ENCODE measurements around the gene LRMDA. TPM values are rescaled to one million over a fixed set of nuclear protein-coding genes. Genes with fewer than 3 reads are reported as not detected.

The LRMDA gene
- polyA plus RNA-seq, 1 donor (not counting 4 experiments of a cell fraction or from before 2014, with no cell fraction given), result not detected

GRCh38 chr10:75649466-75649865 is 218.0 kb downstream of the LRMDA start:
- H3K9me1 ChIP-seq (ENCODE audit: control insufficient read depth, extremely low read depth, insufficient read depth, low read length), result no peaks in the 10 kb centered on the region
- H3K4me3 ChIP-seq (ENCODE audit: control insufficient read depth in 2 of 3, extremely low read depth in 1 of 3, insufficient read depth in 2 of 3, low read depth in 1 of 3, low read length in 3 of 3), result no peak overlapping the region
- TF ChIP-seq, protein P1, sequence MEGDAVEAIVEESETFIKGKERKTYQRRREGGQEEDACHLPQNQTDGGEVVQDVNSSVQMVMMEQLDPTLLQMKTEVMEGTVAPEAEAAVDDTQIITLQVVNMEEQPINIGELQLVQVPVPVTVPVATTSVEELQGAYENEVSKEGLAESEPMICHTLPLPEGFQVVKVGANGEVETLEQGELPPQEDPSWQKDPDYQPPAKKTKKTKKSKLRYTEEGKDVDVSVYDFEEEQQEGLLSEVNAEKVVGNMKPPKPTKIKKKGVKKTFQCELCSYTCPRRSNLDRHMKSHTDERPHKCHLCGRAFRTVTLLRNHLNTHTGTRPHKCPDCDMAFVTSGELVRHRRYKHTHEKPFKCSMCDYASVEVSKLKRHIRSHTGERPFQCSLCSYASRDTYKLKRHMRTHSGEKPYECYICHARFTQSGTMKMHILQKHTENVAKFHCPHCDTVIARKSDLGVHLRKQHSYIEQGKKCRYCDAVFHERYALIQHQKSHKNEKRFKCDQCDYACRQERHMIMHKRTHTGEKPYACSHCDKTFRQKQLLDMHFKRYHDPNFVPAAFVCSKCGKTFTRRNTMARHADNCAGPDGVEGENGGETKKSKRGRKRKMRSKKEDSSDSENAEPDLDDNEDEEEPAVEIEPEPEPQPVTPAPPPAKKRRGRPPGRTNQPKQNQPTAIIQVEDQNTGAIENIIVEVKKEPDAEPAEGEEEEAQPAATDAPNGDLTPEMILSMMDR (optimal IDR thresholded peaks at IDR 0.05 in 1 of 3, IDR thresholded peaks at IDR 0.05 in 1 of 3, conservative IDR thresholded peaks at IDR 0.05 in 1 of 3; ENCODE audit: extremely low read depth in 1 of 3, insufficient read depth in 2 of 3, low read length in 3 of 3), result no peak
- no peak for TF ChIP-seq EZH2 (IDR thresholded peaks at IDR 0.05; ENCODE audit: low read length)
- H3K4me1 ChIP-seq (ENCODE audit: control insufficient read depth, extremely low read depth, insufficient read depth, low read length), result no peaks in the 10 kb centered on the region
- no peak overlapping the region for H3K27ac ChIP-seq (ENCODE audit: control insufficient read depth, insufficient read depth, low read length)
- no peak overlapping the region for H2AFZ ChIP-seq (ENCODE audit: control insufficient read depth, low read length)
- no peaks in the 10 kb centered on the region for H3K9me3 ChIP-seq (ENCODE audit: control insufficient read depth, low read depth, low read length)
- H3K36me3 ChIP-seq (ENCODE audit: control insufficient read depth in 2 of 2, extremely low read depth in 1 of 2, insufficient read depth in 2 of 2, low read length in 2 of 2), result no peaks in the 10 kb centered on the region
- no peaks in the 10 kb centered on the region for H4K20me1 ChIP-seq (ENCODE audit: control insufficient read depth, extremely low read depth, insufficient read depth, low read length)
- H3K4me2 ChIP-seq (ENCODE audit: control insufficient read depth, extremely low read depth, insufficient read depth, low read depth, low read length), result no peak overlapping the region
- DNase-seq (ENCODE audit: low read depth, low spot score) (no peak), FAIRE-seq (no peak)
- no peaks in the 10 kb centered on the region for H3K79me2 ChIP-seq (ENCODE audit: control insufficient read depth, insufficient read depth, low read length)
- no peak overlapping the region for H3K9ac ChIP-seq (ENCODE audit: control insufficient read depth, extremely low read depth, insufficient read depth, low read length)
- peaks cover 19% of the 10 kb centered on the region for H3K27me3 ChIP-seq (ENCODE audit: control insufficient read depth, extremely low read depth, insufficient read depth, low read length)
- dilution Hi-C loops (cut with MboI; ENCODE audit: extremely low pct_ligation_motif_present, low sequenced_read_pairs), result no loop called here

GRCh38 chr10:75650648-75651047 is 219.2 kb downstream of the LRMDA start:
- no peak for FAIRE-seq
- no peak for DNase-seq (ENCODE audit: low read depth, low spot score)
- Histone ChIP-seq H3K79me2 (ENCODE audit: control insufficient read depth, insufficient read depth, low read length) (no peaks in the 10 kb centered on the region), H2AFZ (ENCODE audit: control insufficient read depth, low read length) (no peak overlapping the region), H3K9me3 (ENCODE audit: control insufficient read depth, low read depth, low read length) (no peaks in the 10 kb centered on the region), H3K4me3 (ENCODE audit: control insufficient read depth in 2 of 3, extremely low read depth in 1 of 3, insufficient read depth in 2 of 3, low read depth in 1 of 3, low read length in 3 of 3) (no peak overlapping the region), H3K9ac (ENCODE audit: control insufficient read depth, extremely low read depth, insufficient read depth, low read length) (no peak overlapping the region), H4K20me1 (ENCODE audit: control insufficient read depth, extremely low read depth, insufficient read depth, low read length) (no peaks in the 10 kb centered on the region), H3K4me2 (ENCODE audit: control insufficient read depth, extremely low read depth, insufficient read depth, low read depth, low read length) (no peak overlapping the region), H3K27ac (ENCODE audit: control insufficient read depth, insufficient read depth, low read length) (no peak overlapping the region), H3K9me1 (ENCODE audit: control insufficient read depth, extremely low read depth, insufficient read depth, low read length) (no peaks in the 10 kb centered on the region), H3K36me3 (ENCODE audit: control insufficient read depth in 2 of 2, extremely low read depth in 1 of 2, insufficient read depth in 2 of 2, low read length in 2 of 2) (no peaks in the 10 kb centered on the region), H3K27me3 (ENCODE audit: control insufficient read depth, extremely low read depth, insufficient read depth, low read length) (peaks cover 18% of the 10 kb centered on the region), H3K4me1 (ENCODE audit: control insufficient read depth, extremely low read depth, insufficient read depth, low read length) (no peaks in the 10 kb centered on the region)
- dilution Hi-C loops (cut with MboI; ENCODE audit: extremely low pct_ligation_motif_present, low sequenced_read_pairs), result no loop called here
- TF ChIP-seq, protein P1 (optimal IDR thresholded peaks at IDR 0.05 in 1 of 3, IDR thresholded peaks at IDR 0.05 in 1 of 3, conservative IDR thresholded peaks at IDR 0.05 in 1 of 3; ENCODE audit: extremely low read depth in 1 of 3, insufficient read depth in 2 of 3, low read length in 3 of 3), result no peak

All from keratinocyte (primary cell).